Measurements from ENCODE around the gene CFDP1. TPM values are rescaled to one million over a fixed set of nuclear protein-coding genes. Genes with fewer than 3 reads are reported as not detected.
A peak's percentile ranks its signal among the peaks of the same experiment; 100 is the strongest.

Gene CFDP1
- polyA plus RNA-seq, 3 donors, result 12.9 to 23.2 (median 19.0) TPM

GRCh38 chr16:75379911-75380847, 53.1 kb downstream of the CFDP1 start:
- Mint-ChIP-seq H3K27me3 (ENCODE audit: low read depth in 3 of 3) (peaks cover 88 to 96% (median 94%) of the 10 kb centered on the region in 3 donors), H3K9me3 (peaks cover 0 to 24% (median 20%) of the 10 kb centered on the region in 7 donors), H3K4me3 (peak overlapping the region; percentile 21 to 87), H3K27ac (peak overlapping the region in 3 of 7 donors; percentile 1 to 84 (median 4)), H3K36me3 (peaks cover 74 to 75% of the 10 kb centered on the region in 2 donors), H3K4me1 (peaks cover 33% of the 10 kb centered on the region)
- H3K36me3 ChIP-seq (replicated peaks in 1 of 2; ENCODE audit: control insufficient read depth in 1 of 2, insufficient read depth in 2 of 2, low read length in 2 of 2), result peaks cover 0 to 16% of the 10 kb centered on the region in 2 donors
- H3K27ac ChIP-seq (ENCODE audit: low read depth in 1 of 2, low read length in 2 of 2), result no peak overlapping the region
- WGBS (ENCODE audit: insufficient coverage), result 43% methylated on average over 1 of the region's 10 CpGs
- peaks cover 84 to 89% of the 10 kb centered on the region in 2 donors for H3K27me3 ChIP-seq (ENCODE audit: control insufficient read depth in 2 of 2, insufficient read depth in 2 of 2, low read length in 2 of 2)
- peak overlapping the region; percentile 37 for H3K4me2 ChIP-seq (replicated peaks; ENCODE audit: extremely low read depth, low read length, poor library complexity, severe bottlenecking)
- H3K9me3 ChIP-seq (replicated peaks in 1 of 2; ENCODE audit: control insufficient read depth in 1 of 2, insufficient read depth in 1 of 2, low read length in 2 of 2), result peaks cover 0 to 21% of the 10 kb centered on the region in 2 donors
- no peaks in the 10 kb centered on the region for H3K79me2 ChIP-seq (ENCODE audit: insufficient read depth, low read length)
- no peak overlapping the region for H2AFZ ChIP-seq (ENCODE audit: insufficient read depth, low read depth, low read length, poor library complexity, severe bottlenecking)
- H4K20me1 ChIP-seq (ENCODE audit: insufficient read depth, low read length), result peaks cover 84% of the 10 kb centered on the region
- peak; percentile 40 to 56 (median 54) for DNase-seq
- peak overlapping the region in 1 of 3 experiments; percentile 16 for H3K4me3 ChIP-seq (replicated peaks in 1 of 3; ENCODE audit: low read depth in 2 of 3, low read length in 3 of 3)
- no peak overlapping the region for H3K9ac ChIP-seq (ENCODE audit: insufficient read depth, low read length, poor library complexity, severe bottlenecking)
- peaks cover 19 to 22% of the 10 kb centered on the region in 2 donors for H3K4me1 ChIP-seq (ENCODE audit: control insufficient read depth in 1 of 2, insufficient read depth in 2 of 2, low read length in 2 of 2)
- intact Hi-C loops (cut with micrococcal nuclease), result no loop called here
- no peak for TF ChIP-seq CTCF (IDR thresholded peaks at IDR 0.05)

GRCh38 chr16:75379339-75379738, 54.0 kb downstream of the CFDP1 start:
- H3K36me3 Mint-ChIP-seq, result peaks cover 75 to 76% of the 10 kb centered on the region in 2 donors
- H3K27ac Mint-ChIP-seq, result peak overlapping the region in 1 of 7 donors; percentile 18

More at GRCh38 chr16:75379339-75379738, 54.0 kb downstream of the CFDP1 start:
- Histone ChIP-seq H3K9ac (ENCODE audit: insufficient read depth, low read length, poor library complexity, severe bottlenecking) (no peak overlapping the region), H4K20me1 (ENCODE audit: insufficient read depth, low read length) (peaks cover 87% of the 10 kb centered on the region), H3K27me3 (ENCODE audit: control insufficient read depth in 2 of 2, insufficient read depth in 2 of 2, low read length in 2 of 2) (peaks cover 88 to 92% of the 10 kb centered on the region in 2 donors), H3K4me1 (ENCODE audit: control insufficient read depth in 1 of 2, insufficient read depth in 2 of 2, low read length in 2 of 2) (peaks cover 19 to 22% of the 10 kb centered on the region in 2 donors), H3K36me3 (replicated peaks in 1 of 2; ENCODE audit: control insufficient read depth in 1 of 2, insufficient read depth in 2 of 2, low read length in 2 of 2) (peaks cover 0 to 16% of the 10 kb centered on the region in 2 donors), H3K27ac (ENCODE audit: low read depth in 1 of 2, low read length in 2 of 2) (no peak overlapping the region), H2AFZ (ENCODE audit: insufficient read depth, low read depth, low read length, poor library complexity, severe bottlenecking) (no peak overlapping the region), H3K4me2 (replicated peaks; ENCODE audit: extremely low read depth, low read length, poor library complexity, severe bottlenecking) (no peak overlapping the region), H3K4me3 (replicated peaks in 1 of 3; ENCODE audit: low read depth in 2 of 3, low read length in 3 of 3) (no peak overlapping the region), H3K9me3 (replicated peaks in 1 of 2; ENCODE audit: control insufficient read depth in 1 of 2, insufficient read depth in 1 of 2, low read length in 2 of 2) (peaks cover 0 to 21% of the 10 kb centered on the region in 2 donors), H3K79me2 (ENCODE audit: insufficient read depth, low read length) (no peaks in the 10 kb centered on the region)
- WGBS (ENCODE audit: insufficient coverage), result no CpG with 5 or more reads among the region's 1 CpG
- TF ChIP-seq CTCF (IDR thresholded peaks at IDR 0.05), result no peak
- H3K4me1 Mint-ChIP-seq, result peaks cover 33% of the 10 kb centered on the region
- intact Hi-C loops (cut with micrococcal nuclease), result no loop called here
- H3K4me3 Mint-ChIP-seq, result peak overlapping the region in 1 of 2 donors; percentile 82
- peaks cover 0 to 25% (median 20%) of the 10 kb centered on the region in 7 donors for H3K9me3 Mint-ChIP-seq
- peaks cover 91 to 99% (median 98%) of the 10 kb centered on the region in 3 donors for H3K27me3 Mint-ChIP-seq (ENCODE audit: low read depth in 3 of 3)
- no peak for DNase-seq

Measured in CD14-positive monocyte (primary cell).